SK-N-SH (cell line): ENCODE results near the gene TET2. TPM values are rescaled to one million over a fixed set of nuclear protein-coding genes. Genes with fewer than 3 reads are reported as not detected.

Experiments used
- CTCF ChIA-PET: fragments of 300-600, 350-600 bp; formaldehyde crosslinking; extraction: SDS; loops from one replicate; lab custom pipeline; 2021; lab: Yijun Ruan, JAX
- POLR2A ChIA-PET: fragments of 350-600 bp; sonication (Branson Sonifier 250); formaldehyde crosslinking; extraction: SDS; loops from one replicate; lab custom pipeline; 2020; ENCODE audit warnings: antibody characterized with exemption, inconsistent platforms; lab: Yijun Ruan, JAX
- DNase-seq: peaks from one replicate; pipeline ENCODE4 v3.0.0; 2012
- H2AFZ ChIP-seq: fragments of 200-600 bp; sonication (generic); 2 replicates; pipeline ENCODE4 v1.8.1; 2016; ENCODE audit warnings: antibody characterized with exemption, mild to moderate bottlenecking, low read depth
- H3F3A ChIP-seq: fragments of 200-600 bp; sonication (generic); replicated peaks from 2 replicates; pipeline ENCODE3; 2016; ENCODE audit warnings: antibody characterized with exemption, mild to moderate bottlenecking; ENCODE audit not compliant: insufficient read depth
- H3K27ac ChIP-seq, 2 experiments: fragments of 200-500 bp in 1 of 2; fragments of 200-600 bp in 1 of 2; sonication (Bioruptor generic) in 1 of 2; sonication (generic), shearing (Covaris generic) in 1 of 2; 2 replicates each; pipeline versions ENCODE4 v1.5.1 to v1.6.1; 2014 to 2016; ENCODE audit warnings: low read depth in 2 of 2, inconsistent platforms in 1 of 2, low read length in 1 of 2, mild to moderate bottlenecking in 1 of 2, mixed read lengths in 1 of 2
- H3K27me3 ChIP-seq: fragments of 200-600 bp; sonication (generic), shearing (Covaris generic); 2 replicates; pipeline ENCODE4 v1.6.1; 2016; ENCODE audit warnings: mixed run types; ENCODE audit not compliant: insufficient read depth
- H3K36me3 ChIP-seq, 2 experiments: fragments of 200-500 bp in 1 of 2; fragments of 200-600 bp in 1 of 2; sonication (Bioruptor generic) in 1 of 2; sonication (generic) in 1 of 2; replicated peaks in 1 of 2; 2 replicates each; pipeline versions ENCODE3 to v1.5.1; 2014 to 2016; ENCODE audit warnings: low read length in 1 of 2, mild to moderate bottlenecking in 1 of 2; ENCODE audit not compliant: insufficient read depth in 2 of 2, control insufficient read depth in 1 of 2
- H3K4me1 ChIP-seq, 2 experiments: fragments of 200-500 bp in 1 of 2; fragments of 200-600 bp in 1 of 2; sonication (Bioruptor generic) in 1 of 2; sonication (generic), shearing (Covaris generic) in 1 of 2; 2 replicates each; pipeline versions ENCODE4 v1.5.1 to v1.6.1; 2014 to 2016; ENCODE audit warnings: low read depth in 1 of 2, low read length in 1 of 2, mixed run types in 1 of 2; ENCODE audit not compliant: insufficient read depth in 2 of 2, control insufficient read depth in 1 of 2
- H3K4me2 ChIP-seq: fragments of 200-600 bp; sonication (generic), shearing (Covaris generic); 2 replicates; pipeline ENCODE4 v1.6.1; 2017; ENCODE audit warnings: mixed run types
- H3K4me3 ChIP-seq, 2 experiments: fragments of 200-500 bp in 1 of 2; fragments of 200-600 bp in 1 of 2; sonication (Bioruptor generic) in 1 of 2; sonication (generic), shearing (Covaris generic) in 1 of 2; 2 replicates each; pipeline versions ENCODE4 v1.5.1 to v1.8.1; 2014 to 2016; ENCODE audit warnings: low read depth in 2 of 2, inconsistent platforms in 1 of 2, low read length in 1 of 2, mild to moderate bottlenecking in 1 of 2, mixed read lengths in 1 of 2, moderate library complexity in 1 of 2
- H3K79me2 ChIP-seq: fragments of 200-600 bp; sonication (generic); 2 replicates; pipeline ENCODE4 v1.8.1; 2017; ENCODE audit warnings: mild to moderate bottlenecking; ENCODE audit not compliant: insufficient read depth
- H3K9ac ChIP-seq: fragments of 200-600 bp; sonication (generic); 2 replicates; pipeline ENCODE4 v1.6.1; 2017; ENCODE audit warnings: mixed run types
- H3K9me2 ChIP-seq: fragments of 200-600 bp; sonication (generic); 2 replicates; pipeline ENCODE4 v1.6.1; 2017; ENCODE audit warnings: mixed run types
- H3K9me3 ChIP-seq: fragments of 200-600 bp; sonication (generic); 2 replicates; pipeline ENCODE4 v1.6.1; 2017; ENCODE audit warnings: mixed run types, mild to moderate bottlenecking, moderate library complexity
- H4K20me1 ChIP-seq: fragments of 200-600 bp; sonication (generic); 2 replicates; pipeline ENCODE4 v1.6.1; 2017; ENCODE audit warnings: mild to moderate bottlenecking, mixed run types; ENCODE audit not compliant: insufficient read depth
- CHD2 ChIP-seq: fragments of 150-350 bp; IDR thresholded peaks from 2 replicates; pipeline ENCODE4 v1.6.1; 2018; ENCODE audit warnings: low read length; ENCODE audit not compliant: partially characterized antibody
- EP300 ChIP-seq, 2 experiments: IDR thresholded peaks; 2 replicates each; pipeline versions ENCODE4 v1.4.0 to v1.6.1; 2012; ENCODE audit warnings: borderline replicate concordance in 1 of 2, low read depth in 1 of 2, low read length in 1 of 2
- EZH2phosphoT487 ChIP-seq: fragments of 200-600 bp; sonication (generic); IDR thresholded peaks from 2 replicates; pipeline ENCODE4 v1.6.1; 2017; ENCODE audit warnings: low read depth, mixed run types, mild to moderate bottlenecking, antibody characterized with exemption, moderate library complexity, borderline replicate concordance
- FOXM1 ChIP-seq: IDR thresholded peaks from 2 replicates; pipeline ENCODE4 v1.4.0; 2012; ENCODE audit warnings: low read depth, mild to moderate bottlenecking
- RCOR1 ChIP-seq: fragments of 150-350 bp; IDR thresholded peaks from 2 replicates; pipeline ENCODE4 v1.6.1; 2017; ENCODE audit warnings: antibody characterized with exemption, low read length
- REST ChIP-seq: IDR thresholded peaks from 2 replicates; pipeline ENCODE4 v1.6.1; 2012; ENCODE audit warnings: mild to moderate bottlenecking, low read depth, low read length, moderate library complexity
- RXRA ChIP-seq: IDR thresholded peaks from 2 replicates; pipeline ENCODE4 v1.4.0; 2012; ENCODE audit warnings: low read depth, mild to moderate bottlenecking, borderline replicate concordance
- SIN3A ChIP-seq: IDR thresholded peaks from 2 replicates; pipeline ENCODE4 v1.6.1; 2012; ENCODE audit warnings: low read depth, mild to moderate bottlenecking, low read length, moderate library complexity, borderline replicate concordance
- TAF1 ChIP-seq: IDR thresholded peaks from 2 replicates; pipeline ENCODE4 v1.6.1; 2012; ENCODE audit warnings: low read depth, mild to moderate bottlenecking, low read length, moderate library complexity, borderline replicate concordance
- TCF12 ChIP-seq: IDR thresholded peaks from 2 replicates; pipeline ENCODE4 v1.4.0; 2012
- WGBS: methylation state at CpG from one replicate; pipeline ENCODE4 v1.1.6; 2017; ENCODE audit warnings: low lambda C conversion rate; 5-methylcytosine and 5-hydroxymethylcytosine counted together
- polyA plus RNA-seq, 3 experiments: library from polyadenylated mRNA; depleted of rRNA; stranded (reverse); fragments of >200 nt; gene quantifications; 2 replicates each; pipeline ENCODE4 v1.2.3, GENCODE V29; 2012
- TF ChIP-seq, protein P1 (sequence below): fragments of 150-350 bp; IDR thresholded peaks from 2 replicates; pipeline ENCODE4 v1.6.1; 2017; ENCODE audit warnings: antibody characterized with exemption, low read length, low read depth, borderline replicate concordance

TET2 gene
- polyA plus RNA-seq, 1 of the 3 experiments (the other 2 are of a cell fraction) = 3.5 TPM

DNA sequence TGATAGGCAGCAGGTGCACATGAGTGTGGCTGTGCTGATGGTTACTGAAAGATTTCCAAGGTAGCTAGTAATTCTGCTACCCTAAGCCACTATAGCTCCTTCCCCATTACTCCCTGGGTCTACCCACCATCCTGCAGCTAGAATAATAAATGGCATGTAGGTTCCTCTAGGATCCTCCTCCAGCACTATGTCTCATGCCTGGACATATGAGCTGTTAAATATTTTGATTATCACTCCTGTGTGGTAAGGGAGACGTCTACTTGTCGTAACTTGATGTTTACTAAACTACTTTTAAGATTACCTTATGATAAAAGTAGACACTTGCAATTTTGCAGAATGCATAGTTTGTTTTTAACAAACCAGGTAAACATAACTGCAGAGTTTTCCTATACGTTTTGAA is 35.5 kb downstream of the TET2 start:
- ChIA-PET CTCF (no interaction called here), POLR2A (no interaction called here)
- no peak overlapping the region for H3K4me2 ChIP-seq
- H3K4me1 ChIP-seq = peaks cover 0 to 9% of the 10 kb centered on the region in 2 experiments; a peak in 3 of 4 replicates
- no peak overlapping the region for H3K27ac ChIP-seq
- H4K20me1 ChIP-seq = peaks cover 16% of the 10 kb centered on the region; the same call in 1 of the 2 replicates
- TF ChIP-seq RXRA (no peak), SIN3A (no peak), FOXM1 (no peak), EP300 (IDR thresholded peaks at IDR 0.05; ENCODE audit: borderline replicate concordance in 1 of 2, low read depth in 1 of 2, low read length in 1 of 2) (no peak), RCOR1 (no peak), REST (no peak), TCF12 (no peak)
- TF ChIP-seq, protein P1, sequence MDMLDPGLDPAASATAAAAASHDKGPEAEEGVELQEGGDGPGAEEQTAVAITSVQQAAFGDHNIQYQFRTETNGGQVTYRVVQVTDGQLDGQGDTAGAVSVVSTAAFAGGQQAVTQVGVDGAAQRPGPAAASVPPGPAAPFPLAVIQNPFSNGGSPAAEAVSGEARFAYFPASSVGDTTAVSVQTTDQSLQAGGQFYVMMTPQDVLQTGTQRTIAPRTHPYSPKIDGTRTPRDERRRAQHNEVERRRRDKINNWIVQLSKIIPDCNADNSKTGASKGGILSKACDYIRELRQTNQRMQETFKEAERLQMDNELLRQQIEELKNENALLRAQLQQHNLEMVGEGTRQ = no peak
- H3K27me3 ChIP-seq = no peaks in the 10 kb centered on the region
- DNase-seq = no peak
- WGBS = 95% methylated on average over 3 of the region's 3 CpGs
- no peaks in the 10 kb centered on the region for H3K9me2 ChIP-seq
- H3K9ac ChIP-seq = no peak overlapping the region
- H3K4me3 ChIP-seq = no peak overlapping the region
- H3K36me3 ChIP-seq = peaks cover 0 to 2% of the 10 kb centered on the region in 2 experiments
- no peak overlapping the region for H2AFZ ChIP-seq
- H3K79me2 ChIP-seq = peaks cover 44% of the 10 kb centered on the region
- peaks cover 8% of the 10 kb centered on the region for H3F3A ChIP-seq
- no peaks in the 10 kb centered on the region for H3K9me3 ChIP-seq

DNA sequence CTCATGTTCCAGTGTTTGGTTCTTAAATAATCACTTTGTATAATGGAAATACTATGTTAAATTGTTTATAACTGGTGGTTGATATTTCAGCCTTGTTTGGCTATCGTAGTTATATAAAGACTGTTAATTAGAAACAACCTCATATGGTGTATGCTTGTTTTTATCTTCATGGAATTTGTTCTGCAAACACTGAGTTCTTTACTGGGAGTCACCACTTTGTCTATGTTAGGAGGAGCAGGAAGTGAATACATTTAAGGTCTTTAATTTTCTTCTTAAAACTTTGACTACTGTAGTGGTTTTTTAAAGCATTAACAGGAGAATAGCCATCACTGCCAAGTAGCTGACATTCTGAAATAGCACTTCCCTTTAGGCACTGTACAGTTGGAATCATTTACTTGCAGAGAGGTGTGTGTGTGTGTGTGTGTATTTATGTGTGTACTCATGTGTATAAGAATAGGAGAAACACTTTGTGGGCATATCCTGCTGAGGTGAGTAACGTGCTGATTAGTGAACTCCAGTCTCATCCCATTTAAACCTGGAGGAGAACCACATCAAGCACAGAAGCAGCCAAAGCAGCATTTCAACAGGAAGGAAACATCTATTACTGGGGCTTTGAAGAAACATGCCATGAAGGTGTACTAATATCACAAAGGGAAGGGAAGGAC is 37.8 kb downstream of the TET2 start:
- 98% methylated on average over 2 of the region's 2 CpGs for whole genome bisulfite sequencing
- peaks cover 64% of the 10 kb centered on the region for H3K79me2 ChIP-seq
- no peak overlapping the region for H3K4me2 ChIP-seq
- CTCF ChIA-PET = no interaction called here
- POLR2A ChIA-PET = no interaction called here
- no peak overlapping the region for H2AFZ ChIP-seq
- no peak for DNase-seq
- no peaks in the 10 kb centered on the region for H3K27me3 ChIP-seq
- no peak overlapping the region for H3K9ac ChIP-seq
- peaks cover 0 to 9% of the 10 kb centered on the region in 2 experiments; a peak in 3 of 4 replicates for H3K4me1 ChIP-seq
- peaks cover 11% of the 10 kb centered on the region for H3F3A ChIP-seq
- TF ChIP-seq EZH2phosphoT487 (no peak), TAF1 (no peak), CHD2 (no peak)
- no peak overlapping the region; a peak in 1 of 4 replicates for H3K27ac ChIP-seq
- peaks cover 2 to 3% of the 10 kb centered on the region in 2 experiments for H3K36me3 ChIP-seq
- H3K9me3 ChIP-seq = no peaks in the 10 kb centered on the region
- no peaks in the 10 kb centered on the region for H3K9me2 ChIP-seq
- no peak overlapping the region for H3K4me3 ChIP-seq
- peaks cover 16% of the 10 kb centered on the region; the same call in 1 of the 2 replicates for H4K20me1 ChIP-seq
